HG03196 (cell line): Measurements from ENCODE around the gene NPHS1.
A peak's percentile ranks its signal among the peaks of the same experiment; 100 is the strongest.
"Not testable (repeated sequence)": the region's sequence is repeated elsewhere in the genome, so short reads cannot be mapped to it uniquely, and the experiment has no call there.

Source experiments
- ATAC-seq: cut with Tn5 transposase; IDR thresholded peaks from one replicate; pipeline ENCODE4 v1.9.1; 2021; ENCODE audit not compliant: unreplicated experiment

The NPHS1 gene

GRCh38 chr19:35852029-35852780, at the start of gene NPHS1:
NPHS1 (minus strand) TSS chr19:35852504; CDS start chr19:35851837, 667 bp downstream.
- no peak for ATAC-seq

DNA sequence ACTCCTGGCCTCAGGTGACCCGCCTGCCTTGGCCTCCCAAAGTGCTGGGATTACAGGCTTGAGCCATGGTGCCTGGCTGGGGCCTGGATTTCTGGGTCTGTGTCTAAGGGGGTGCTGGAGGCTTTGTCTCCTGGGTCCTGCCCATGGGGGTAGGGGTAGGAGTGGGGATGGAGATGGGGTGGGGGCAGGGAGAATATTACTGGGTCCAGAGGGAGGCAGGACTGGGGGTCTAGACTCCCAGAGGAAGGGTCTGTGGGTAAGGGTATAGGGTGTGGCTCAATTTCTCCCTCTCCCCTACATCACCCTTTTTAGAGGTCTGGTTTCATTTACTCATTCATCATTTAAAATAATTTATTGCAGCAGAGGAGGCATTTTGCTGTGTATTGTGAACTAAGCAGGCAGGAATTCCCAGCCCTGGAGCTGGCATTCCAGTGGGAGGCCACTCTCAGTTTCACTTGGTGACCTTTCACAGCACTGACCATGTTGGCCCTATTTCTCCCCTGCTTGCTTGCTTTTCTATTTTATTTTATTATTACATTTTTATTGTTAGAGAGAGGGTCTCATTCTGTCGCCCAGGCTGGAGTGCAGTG, 48.8 kb upstream of the NPHS1 start:
- ATAC-seq, result no peak

GRCh38 chr19:35899547-35900214, 47.4 kb upstream of the NPHS1 start:
- ATAC-seq, result peak; percentile 39

GRCh38 chr19:35898499-35898809, 46.1 kb upstream of the NPHS1 start:
- ATAC-seq, result no peak

DNA sequence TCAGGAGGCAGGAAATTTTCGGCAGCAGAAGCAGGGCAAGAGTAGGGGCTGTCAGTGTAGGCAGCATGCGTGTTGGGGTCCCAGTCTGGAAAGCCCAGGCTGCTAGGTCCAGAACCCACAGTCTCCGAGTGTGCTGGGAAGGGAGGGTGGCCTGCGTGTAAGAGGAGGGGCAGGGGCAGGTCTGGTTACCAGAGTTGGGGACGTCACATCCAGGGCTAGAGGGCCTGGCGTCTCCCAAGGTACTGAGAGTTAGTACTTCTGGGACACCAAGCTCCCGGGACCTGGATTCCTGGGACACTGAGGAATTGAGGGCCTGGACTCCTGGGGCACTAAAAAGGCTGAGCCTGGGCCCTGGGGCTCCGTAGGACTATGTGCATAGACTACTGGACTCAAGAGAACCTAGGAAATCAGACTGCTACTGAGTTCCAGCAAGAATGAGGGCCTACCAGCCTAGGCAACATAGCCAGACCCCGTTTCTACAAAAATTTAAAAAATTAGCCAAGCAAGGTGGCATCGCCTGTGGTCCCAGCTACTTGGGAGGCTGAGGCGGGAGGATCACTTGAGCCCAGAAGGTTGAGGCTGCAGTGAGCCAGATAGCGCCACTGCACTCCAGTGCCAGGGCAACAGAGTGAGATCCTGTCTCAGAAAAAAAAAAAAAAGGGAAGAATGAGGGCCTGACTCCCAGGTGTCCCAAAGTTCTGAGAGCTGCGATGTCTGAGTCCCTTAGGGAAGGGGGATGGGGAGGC, 45.6 kb upstream of the NPHS1 start:
- ATAC-seq, result no peak

DNA sequence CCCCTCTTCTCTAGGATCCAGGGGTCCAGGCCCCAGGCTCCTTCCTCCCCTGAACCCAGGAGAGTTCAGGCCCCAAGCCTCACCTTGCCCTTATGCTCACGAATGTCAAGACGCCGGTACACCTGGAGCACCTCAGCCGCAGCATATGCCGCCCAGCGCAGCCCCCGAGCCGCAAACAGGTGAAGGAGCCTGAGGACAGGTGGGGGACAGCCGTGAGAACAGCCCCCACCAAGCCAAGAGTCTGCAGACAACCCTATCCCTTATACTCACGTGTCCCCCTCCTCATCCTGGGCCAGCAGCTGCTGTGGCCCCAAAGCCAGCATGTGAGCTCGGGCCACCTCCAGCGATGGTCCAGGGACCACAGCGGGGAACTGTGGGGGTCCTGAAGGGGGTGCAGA, 44.3 kb upstream of the NPHS1 start:
- ATAC-seq, result no peak

- no peak for ATAC-seq
These were observed 43.8 kb upstream of the NPHS1 start for GRCh38 chr19:35895911-35896642.

DNA sequence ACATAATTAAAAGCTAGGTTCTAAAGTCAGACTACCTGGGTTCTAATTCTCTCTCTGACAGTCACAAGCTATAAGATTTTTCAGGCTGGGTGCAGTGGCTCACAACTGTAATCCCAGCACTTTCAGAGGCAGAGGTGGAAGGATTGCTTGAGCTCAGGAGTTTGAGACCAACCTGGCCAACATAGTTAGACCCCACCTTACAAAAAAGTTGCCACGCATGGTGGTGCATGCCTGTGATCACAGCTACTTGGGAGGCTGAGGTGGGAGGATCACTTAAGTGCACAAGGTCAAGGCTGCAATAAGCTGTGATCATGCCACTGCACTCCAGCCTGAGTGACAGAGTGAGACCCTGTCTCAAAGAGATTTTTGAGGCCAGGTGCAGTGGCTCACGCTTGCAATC, 42.0 kb upstream of the NPHS1 start:
- ATAC-seq, result no peak

DNA sequence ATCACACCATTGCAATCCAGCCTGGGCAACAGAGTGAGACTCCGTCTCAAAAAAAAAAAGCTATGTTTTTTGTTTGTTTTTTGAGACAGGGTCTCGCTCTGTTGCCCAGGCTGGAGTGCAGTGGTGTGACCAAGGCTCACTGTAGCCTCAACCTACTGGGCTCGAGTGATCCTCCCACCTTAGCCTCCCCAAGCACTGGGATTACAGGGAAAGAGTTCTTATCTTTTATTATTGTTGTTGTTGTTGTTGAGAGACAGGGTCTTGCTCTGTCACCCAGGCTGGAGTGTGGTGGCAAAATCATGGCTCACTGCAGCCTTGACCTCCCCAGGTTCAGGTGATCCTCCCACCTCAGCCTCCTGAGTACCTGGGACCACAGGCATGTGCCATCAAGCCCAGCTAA, 39.5 kb upstream of the NPHS1 start:
- not testable (repeated sequence) for ATAC-seq

- no peak for ATAC-seq
These were observed 37.9 kb upstream of the NPHS1 start for GRCh38 chr19:35890113-35890650.

DNA sequence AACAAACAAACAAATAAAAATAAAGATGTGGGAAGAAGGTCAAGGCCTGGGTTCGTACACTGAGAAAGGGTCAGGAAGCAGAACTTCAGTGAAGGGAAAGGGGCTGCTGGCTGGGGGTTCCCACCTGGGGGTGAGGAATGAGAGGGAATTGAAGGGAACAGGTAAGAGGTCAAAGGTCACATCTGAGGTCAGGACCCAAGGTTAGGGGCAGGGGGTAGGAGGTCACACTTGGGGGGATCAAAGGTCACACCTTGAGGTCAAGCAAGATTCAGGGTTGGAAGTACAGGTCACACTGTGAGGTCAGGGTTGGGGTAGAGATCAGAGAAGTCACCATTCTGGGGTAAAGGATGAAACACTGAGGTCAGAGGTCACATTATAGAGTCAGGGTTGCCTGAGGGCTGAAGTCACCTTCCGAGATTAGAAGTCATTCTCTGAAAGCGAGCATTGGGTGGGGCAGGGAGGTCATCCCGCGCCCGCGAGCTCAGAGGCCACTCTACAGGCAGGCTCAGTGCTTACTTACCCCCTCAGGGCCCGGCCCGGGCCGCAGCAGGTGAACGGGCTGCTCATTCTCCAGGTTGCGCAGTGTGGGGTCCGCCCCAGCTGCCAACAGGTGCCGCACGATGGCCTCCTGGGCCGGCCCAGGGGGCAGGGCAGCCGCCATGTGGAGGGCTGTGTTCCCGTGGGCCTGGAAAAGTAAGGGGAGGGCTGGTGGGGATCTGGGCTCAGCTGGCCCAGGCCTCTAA, 37.2 kb upstream of the NPHS1 start:
- ATAC-seq, result no peak

DNA sequence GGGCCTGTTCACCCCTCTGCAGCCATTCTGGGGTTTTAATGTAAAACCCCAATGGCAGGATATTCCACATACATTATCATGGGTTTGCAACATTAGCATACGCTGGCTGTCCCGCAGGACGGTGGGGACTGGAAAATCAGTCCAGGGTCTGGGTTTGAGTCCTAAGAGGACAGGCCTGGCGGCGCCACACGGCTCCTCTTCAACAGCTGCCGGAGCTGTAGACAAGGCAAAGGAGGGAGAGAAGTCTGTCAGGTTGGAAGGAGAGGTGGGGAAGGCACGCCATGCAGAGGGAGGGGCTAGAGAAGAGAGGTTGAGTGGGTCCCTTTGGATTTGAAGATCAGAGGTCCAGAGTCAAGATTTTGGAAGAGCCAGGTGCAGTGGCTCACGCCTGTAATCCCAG, 36.1 kb upstream of the NPHS1 start:
- ATAC-seq, result no peak

DNA sequence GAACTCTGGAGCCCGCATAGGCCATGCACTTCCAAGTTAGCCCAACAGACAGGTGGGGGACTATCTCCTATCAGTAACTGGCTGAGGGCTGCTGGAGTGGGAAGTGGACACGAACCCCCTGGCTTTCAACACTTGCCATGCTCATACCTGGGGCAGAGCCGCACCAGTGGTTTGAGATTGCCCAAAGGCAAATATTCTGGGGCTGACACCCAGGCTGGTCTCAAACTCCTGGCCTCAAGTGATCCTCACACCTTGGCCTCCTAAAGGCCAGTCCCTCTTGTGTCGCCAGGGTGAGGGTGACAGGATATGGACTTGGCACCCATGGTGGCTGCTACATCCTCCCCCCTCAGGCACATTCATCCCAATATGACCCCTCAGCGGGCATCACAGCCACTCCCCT, 34.9 kb upstream of the NPHS1 start:
- ATAC-seq, result no peak

DNA sequence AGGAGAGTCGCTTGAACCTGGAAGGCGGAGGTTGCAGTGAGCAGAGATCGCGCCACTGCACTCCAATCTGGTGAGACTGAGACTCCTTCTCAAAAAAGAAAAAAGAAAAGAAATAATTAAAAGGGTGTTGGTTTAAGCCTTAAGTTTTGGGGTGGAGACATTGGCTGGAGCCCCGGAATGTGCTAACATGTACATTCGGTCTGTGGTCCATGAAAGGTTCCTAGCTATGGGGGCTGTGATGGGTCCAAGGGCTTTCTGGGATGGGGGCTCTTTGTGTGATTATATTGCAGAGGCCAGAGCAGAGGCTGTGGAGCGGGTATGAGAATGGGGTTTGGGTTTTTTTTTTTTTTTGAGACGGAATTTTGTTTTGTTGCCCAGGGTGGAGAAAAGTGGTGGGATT, 33.6 kb upstream of the NPHS1 start:
- no peak for ATAC-seq

DNA sequence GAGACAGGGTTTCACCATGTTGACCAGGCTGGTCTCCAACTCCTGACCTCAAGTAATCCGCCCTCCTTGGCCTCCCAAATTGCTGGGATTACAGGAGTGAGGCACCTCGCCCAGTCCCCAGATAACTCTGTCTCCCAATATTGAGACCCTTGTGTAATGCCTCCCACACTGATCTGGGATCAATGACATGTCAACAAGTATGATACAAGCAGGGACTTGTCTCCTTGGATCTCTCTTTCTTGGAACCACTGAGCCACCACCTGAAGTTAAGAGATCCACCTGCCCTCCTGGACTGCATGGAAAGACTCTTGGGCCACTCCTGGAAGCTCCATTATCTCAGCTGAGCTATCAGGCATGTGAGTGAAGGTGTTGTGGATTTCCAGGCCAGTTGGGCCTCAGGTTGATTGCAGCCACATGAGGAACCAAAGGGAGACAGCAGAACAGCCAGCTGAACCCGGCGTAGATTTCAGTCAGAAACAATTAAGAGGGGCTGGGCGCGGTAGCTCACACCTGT, 33.0 kb upstream of the NPHS1 start:
- ATAC-seq, result no peak

DNA sequence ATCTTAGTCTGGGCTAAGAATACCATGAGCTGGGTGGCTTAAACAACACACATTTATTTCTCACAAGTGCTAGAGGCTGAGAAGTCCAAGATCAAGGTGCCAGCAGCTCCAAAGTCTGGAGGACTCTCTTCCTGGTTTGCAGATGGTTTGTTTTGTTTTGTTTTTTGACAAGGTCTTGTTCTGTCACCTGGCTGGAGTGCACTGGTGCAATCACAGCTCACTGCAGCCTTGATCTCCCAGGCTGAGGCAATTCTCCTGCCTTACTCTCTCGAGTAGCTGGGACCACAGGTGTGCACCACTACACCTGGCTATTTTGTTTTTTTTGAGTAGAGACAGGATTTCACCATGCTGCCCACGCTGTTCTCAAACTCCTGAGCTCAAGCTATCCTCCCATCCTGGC, 31.6 kb upstream of the NPHS1 start:
- ATAC-seq, result no peak

GRCh38 chr19:35882114-35882832, 30.0 kb upstream of the NPHS1 start:
- ATAC-seq, result no peak

DNA sequence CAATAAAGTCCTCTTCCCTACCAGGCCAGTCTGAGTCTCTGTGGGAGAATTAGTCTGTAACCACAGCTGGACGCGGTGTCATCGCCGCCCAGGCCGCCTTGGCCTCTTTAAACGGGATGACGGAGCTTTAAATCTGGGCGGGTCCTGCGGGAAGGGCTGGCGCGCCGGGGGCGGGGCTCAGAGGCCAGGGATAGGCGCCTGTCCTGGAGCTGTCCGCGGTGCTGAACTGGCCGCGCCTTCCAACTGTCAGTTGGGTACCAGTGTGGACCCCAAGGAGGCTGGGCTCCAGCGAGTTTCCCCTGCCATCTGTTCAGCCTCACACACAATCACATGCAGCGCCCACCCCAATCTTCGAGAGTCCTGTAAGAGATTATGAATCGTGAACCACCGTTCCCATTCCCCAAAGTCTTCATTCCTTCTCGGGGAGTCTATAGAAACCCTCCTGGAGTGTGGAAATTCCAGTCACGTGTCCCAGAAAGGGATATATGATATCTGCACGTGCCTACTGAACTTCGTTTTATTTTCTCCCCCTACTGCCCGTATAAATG, 27.5 kb upstream of the NPHS1 start:
- no peak for ATAC-seq

DNA sequence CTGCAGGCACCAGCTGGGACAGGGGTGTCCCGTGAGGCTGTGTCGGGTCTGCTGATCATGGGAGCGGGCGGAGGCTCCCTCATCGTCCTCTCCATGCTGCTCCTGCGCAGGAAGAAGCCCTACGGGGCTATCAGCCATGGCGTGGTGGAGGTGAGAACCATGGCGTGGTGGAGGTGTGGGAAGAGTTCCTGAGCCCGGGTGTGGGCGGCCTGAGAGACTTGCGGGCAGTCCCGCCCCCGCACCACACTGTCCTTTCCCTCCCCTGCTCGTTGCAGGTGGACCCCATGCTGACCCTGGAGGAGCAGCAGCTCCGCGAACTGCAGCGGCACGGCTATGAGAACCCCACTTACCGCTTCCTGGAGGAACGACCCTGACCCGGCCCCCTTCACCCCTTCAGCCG, 26.8 kb upstream of the NPHS1 start:
- no peak for ATAC-seq
